Bone marrow (tissue), 2 donors: ENCODE measurements around the gene SUPT20HL2.
"Not testable (repeated sequence)": the region's sequence is repeated elsewhere in the genome, so short reads cannot be mapped to it uniquely, and the experiment has no call there.

Source experiments
- DNase-seq, 2 donors: peaks; one replicate each; lab custom pipeline; 2025; lab: John Stamatoyannopoulos, UW

SUPT20HL2 gene

GRCh38 chrX:24309580-24310374 is 4.1 kb downstream of the SUPT20HL2 start:
- DNase-seq: not testable (repeated sequence)

- DNase-seq: not testable (repeated sequence)
Observed at GRCh38 chrX:24308803-24309202, 5.1 kb downstream of the SUPT20HL2 start.

- DNase-seq: no peak
Observed at GRCh38 chrX:24306440-24306839, 7.4 kb downstream of the SUPT20HL2 start.

GRCh38 chrX:24305905-24306304 is 8.0 kb downstream of the SUPT20HL2 start:
- no peak for DNase-seq

- no peak for DNase-seq
Observed at GRCh38 chrX:24301806-24302205, 12.1 kb downstream of the SUPT20HL2 start.

- DNase-seq: no peak
Observed at GRCh38 chrX:24301060-24301459, 12.8 kb downstream of the SUPT20HL2 start.

- DNase-seq: no peak
Observed at GRCh38 chrX:24298191-24298590, 15.7 kb downstream of the SUPT20HL2 start.

GRCh38 chrX:24294619-24295018 is 19.2 kb downstream of the SUPT20HL2 start:
- DNase-seq: no peak

GRCh38 chrX:24293412-24293811 is 20.5 kb downstream of the SUPT20HL2 start:
- DNase-seq: no peak

GRCh38 chrX:24292353-24292752 is 21.5 kb downstream of the SUPT20HL2 start:
- no peak for DNase-seq

- no peak for DNase-seq
Observed at GRCh38 chrX:24285082-24285481, 28.8 kb downstream of the SUPT20HL2 start.

- DNase-seq: no peak
Observed at GRCh38 chrX:24283127-24283794, 30.6 kb downstream of the SUPT20HL2 start.

- no peak for DNase-seq
Observed at GRCh38 chrX:24282381-24283126, 31.3 kb downstream of the SUPT20HL2 start.

- no peak for DNase-seq
Observed at GRCh38 chrX:24277405-24277804, 36.5 kb downstream of the SUPT20HL2 start.

- no peak for DNase-seq
Observed at GRCh38 chrX:24276015-24276414, 37.9 kb downstream of the SUPT20HL2 start.

- DNase-seq: no peak
Observed at GRCh38 chrX:24271262-24271661, 42.6 kb downstream of the SUPT20HL2 start.

GRCh38 chrX:24268786-24269185 is 45.1 kb downstream of the SUPT20HL2 start:
- DNase-seq: no peak

GRCh38 chrX:24266996-24267395 is 46.9 kb downstream of the SUPT20HL2 start:
- DNase-seq: no peak

- no peak for DNase-seq
Observed at GRCh38 chrX:24264383-24264782, 49.5 kb downstream of the SUPT20HL2 start.

GRCh38 chrX:24262309-24262708 is 51.6 kb downstream of the SUPT20HL2 start:
- no peak for DNase-seq
